Kidney (tissue), 14 donors: ENCODE measurements around the gene HNRNPAB. TPM values are rescaled to one million over a fixed set of nuclear protein-coding genes. Genes with fewer than 3 reads are reported as not detected.
A peak's percentile ranks its signal among the peaks of the same experiment; 100 is the strongest.
"Not testable (repeated sequence)": the region's sequence is repeated elsewhere in the genome, so short reads cannot be mapped to it uniquely, and the experiment has no call there.

Experiments used
- DNase-seq, 5 donors: peaks; one replicate each; pipeline ENCODE4 v3.0.0-alpha.2; 2013 to 2020
- FAIRE-seq: peaks from 2 replicates; lab custom pipeline; 2012; peaks lifted over from hg19 to GRCh38; lab: Jason Lieb, UNC
- H3K27ac ChIP-seq, 2 donors: one replicate each; pipeline ENCODE4 v1.7.0; 2013; ENCODE audit warnings: low read depth in 2 of 2, low read length in 2 of 2, inconsistent platforms in 1 of 2
- H3K27me3 ChIP-seq: one replicate; pipeline ENCODE4 v1.7.1; 2013; ENCODE audit warnings: low read length, inconsistent platforms; ENCODE audit not compliant: control insufficient read depth, insufficient read depth
- H3K36me3 ChIP-seq, 3 donors: one replicate each; pipeline versions ENCODE4 v1.7.0 to v1.7.1; 2013; ENCODE audit warnings: low read length in 3 of 3, control low read depth in 1 of 3, inconsistent platforms in 1 of 3; ENCODE audit not compliant: insufficient read depth in 3 of 3, control insufficient read depth in 2 of 3
- H3K4me1 ChIP-seq, 3 donors: one replicate each; pipeline versions ENCODE4 v1.7.0 to v1.7.1; 2013; ENCODE audit warnings: low read length in 3 of 3, inconsistent platforms in 1 of 3, low read depth in 1 of 3; ENCODE audit not compliant: control insufficient read depth in 2 of 3, insufficient read depth in 2 of 3
- H3K4me3 ChIP-seq, 3 donors: one replicate each; pipeline versions ENCODE4 v1.7.0 to v1.8.1; 2013; ENCODE audit warnings: low read length in 3 of 3, control low read depth in 1 of 3, inconsistent platforms in 1 of 3
- H3K9ac ChIP-seq, 3 donors: one replicate each; pipeline versions ENCODE4 v1.7.0 to v1.7.1; 2013; ENCODE audit warnings: low read length in 3 of 3, control low read depth in 1 of 3, inconsistent platforms in 1 of 3
- H3K9me3 ChIP-seq, 3 donors: one replicate each; pipeline versions ENCODE4 v1.7.0 to v1.7.1; 2013; ENCODE audit warnings: low read length in 3 of 3, control low read depth in 1 of 3, inconsistent platforms in 1 of 3; ENCODE audit not compliant: control insufficient read depth in 2 of 3, insufficient read depth in 1 of 3
- CTCF ChIP-seq: IDR thresholded peaks from 3 replicates; pipeline ENCODE4 v1.5.1; 2012; ENCODE audit warnings: mild to moderate bottlenecking, moderate library complexity, borderline replicate concordance; ENCODE audit not compliant: insufficient read depth; ENCODE audit errors: extremely low read depth
- intact Hi-C: fragments of 100-400 bp; cut with DNase I; formaldehyde crosslinking; loops from one replicate; pipeline ENCODE4 v1.11.1; 2022
- polyA plus RNA-seq: library from polyadenylated mRNA; stranded (reverse); fragments of 350-450 nt; fragmentation: Illumina TruSeq; extraction: RNeasy Lipid Tissue Mini Kit (QIAGEN cat#74804); gene quantifications from one replicate; pipeline ENCODE4 v1.2.3, GENCODE V29; 2014; ENCODE audit warnings: low read depth, low replicate concordance; ENCODE audit not compliant: insufficient read depth
- total RNA-seq: library from RNA; stranded (reverse); fragmentation: NEBNext Ultra II Directional; extraction: Animal tissue kit (Norgen Biotek cat#: 25700); gene quantifications from one replicate; pipeline ENCODE4 v1.2.1, GENCODE V29; 2021
- donor health status: control.
- donor health status: control.
- donor health status: control.
- donor health status: control.
- donor health status: control.
- donor health status: DM: yes; HTN: yes; CAD: no.
- donor health status: Normal renal cell carcinoma (clear cell type).

Gene HNRNPAB
- total and polyA plus RNA-seq, 2 donors from 2014 or later: 81.8 to 130 TPM

- intact Hi-C loops: no loop called here
- FAIRE-seq (no peak), DNase-seq (no peak)
- no peak overlapping the region for H3K9ac ChIP-seq
- H3K9me3 ChIP-seq: no peaks in the 10 kb centered on the region
- H3K27ac ChIP-seq: no peak overlapping the region
- no peak overlapping the region for H3K4me3 ChIP-seq
- TF ChIP-seq CTCF: no peak
- no peaks in the 10 kb centered on the region for H3K36me3 ChIP-seq
- no peaks in the 10 kb centered on the region for H3K4me1 ChIP-seq
- no peaks in the 10 kb centered on the region for H3K27me3 ChIP-seq
These were observed 8.0 kb upstream of the HNRNPAB start for GRCh38 chr5:178196281-178196812.

GRCh38 chr5:178196986-178197385 lies 7.3 kb upstream of the HNRNPAB start:
- FAIRE-seq (no peak), DNase-seq (no peak)
- Histone ChIP-seq H3K4me1 (no peaks in the 10 kb centered on the region), H3K9ac (no peak overlapping the region), H3K9me3 (no peaks in the 10 kb centered on the region), H3K27me3 (no peaks in the 10 kb centered on the region), H3K4me3 (no peak overlapping the region), H3K36me3 (no peaks in the 10 kb centered on the region), H3K27ac (no peak overlapping the region)
- intact Hi-C loops: no loop called here
- TF ChIP-seq CTCF: peak; percentile 1

GRCh38 chr5:178198151-178198550 lies 6.2 kb upstream of the HNRNPAB start:
- DNase-seq, H3K4me3 ChIP-seq, H3K4me1 ChIP-seq, H3K9me3 ChIP-seq, H3K27me3 ChIP-seq, H3K36me3 ChIP-seq, intact Hi-C loops, H3K27ac ChIP-seq, FAIRE-seq, H3K9ac ChIP-seq: not testable (repeated sequence)

GRCh38 chr5:178198706-178199105 lies 5.6 kb upstream of the HNRNPAB start:
- DNase-seq: no peak
- intact Hi-C loops: no loop called here
- H3K4me1 ChIP-seq: no peaks in the 10 kb centered on the region
- no peak overlapping the region for H3K9ac ChIP-seq
- no peak for FAIRE-seq
- TF ChIP-seq CTCF: no peak
- no peak overlapping the region for H3K27ac ChIP-seq
- H3K9me3 ChIP-seq: no peaks in the 10 kb centered on the region
- no peak overlapping the region for H3K4me3 ChIP-seq
- no peaks in the 10 kb centered on the region for H3K36me3 ChIP-seq
- no peaks in the 10 kb centered on the region for H3K27me3 ChIP-seq
